Measurements from ENCODE around the gene PRSS16. TPM values are rescaled to one million over a fixed set of nuclear protein-coding genes. Genes with fewer than 3 reads are reported as not detected.
"Not testable (repeated sequence)": the region's sequence is repeated elsewhere in the genome, so short reads cannot be mapped to it uniquely, and the experiment has no call there.

Gene PRSS16
- total RNA-seq, 2 donors from 2014 or later, result 11.9 to 15.2 TPM

DNA sequence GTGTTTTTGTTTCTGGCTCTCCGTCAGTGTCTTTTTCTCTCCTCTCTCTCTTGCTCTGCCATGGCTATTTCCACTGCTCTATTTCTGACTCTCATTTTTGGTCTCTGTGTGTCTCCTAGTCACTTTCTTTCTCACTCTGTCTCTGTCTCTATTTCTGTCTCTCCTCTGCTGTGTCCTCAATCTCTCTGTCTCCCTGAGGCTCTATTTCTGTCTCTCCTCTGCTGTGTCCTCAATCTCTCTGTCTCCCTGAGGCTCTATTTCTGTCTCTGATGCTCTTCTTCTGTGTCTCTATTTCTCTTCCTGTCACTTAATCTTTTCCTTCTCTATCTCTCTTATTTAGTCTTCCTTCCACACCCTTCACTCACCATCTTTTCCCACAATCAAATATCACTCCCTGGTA is 8.4 kb downstream of the PRSS16 start:
- 91% methylated on average over 1 of the region's 1 CpG for WGBS
- H3K27me3 ChIP-seq (replicated peaks; ENCODE audit: insufficient read depth), result no peaks in the 10 kb centered on the region
- intact Hi-C loops (cut with DNase I), result no loop called here

DNA sequence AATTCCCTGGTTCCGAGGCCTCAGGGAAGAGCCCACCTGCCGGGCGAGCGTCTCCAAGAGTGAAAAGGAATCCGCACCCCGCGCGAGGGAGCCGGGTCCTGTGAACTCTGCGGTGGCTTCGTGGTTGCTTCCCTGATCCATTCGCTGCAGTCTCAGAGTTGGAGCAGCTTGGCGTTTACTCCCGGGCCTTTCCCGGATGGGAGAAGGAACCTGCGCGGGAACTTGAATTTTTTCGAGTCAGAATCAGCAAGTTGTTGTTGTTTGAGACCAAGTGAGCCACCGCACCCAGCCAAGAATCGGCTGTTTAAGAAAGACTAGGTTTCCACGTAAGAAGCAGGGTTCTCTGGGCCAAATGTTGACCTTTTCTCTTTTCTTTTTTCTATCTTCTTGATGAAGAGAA is 12.9 kb downstream of the PRSS16 start:
- Histone ChIP-seq H3K27me3 (replicated peaks; ENCODE audit: insufficient read depth) (no peaks in the 10 kb centered on the region), H3K4me3 (no peak overlapping the region), H3K9me3 (no peaks in the 10 kb centered on the region), H3K27ac (no peak overlapping the region), H3K36me3 (no peaks in the 10 kb centered on the region), H3K4me1 (replicated peaks) (no peaks in the 10 kb centered on the region)
- TF ChIP-seq, protein P1, sequence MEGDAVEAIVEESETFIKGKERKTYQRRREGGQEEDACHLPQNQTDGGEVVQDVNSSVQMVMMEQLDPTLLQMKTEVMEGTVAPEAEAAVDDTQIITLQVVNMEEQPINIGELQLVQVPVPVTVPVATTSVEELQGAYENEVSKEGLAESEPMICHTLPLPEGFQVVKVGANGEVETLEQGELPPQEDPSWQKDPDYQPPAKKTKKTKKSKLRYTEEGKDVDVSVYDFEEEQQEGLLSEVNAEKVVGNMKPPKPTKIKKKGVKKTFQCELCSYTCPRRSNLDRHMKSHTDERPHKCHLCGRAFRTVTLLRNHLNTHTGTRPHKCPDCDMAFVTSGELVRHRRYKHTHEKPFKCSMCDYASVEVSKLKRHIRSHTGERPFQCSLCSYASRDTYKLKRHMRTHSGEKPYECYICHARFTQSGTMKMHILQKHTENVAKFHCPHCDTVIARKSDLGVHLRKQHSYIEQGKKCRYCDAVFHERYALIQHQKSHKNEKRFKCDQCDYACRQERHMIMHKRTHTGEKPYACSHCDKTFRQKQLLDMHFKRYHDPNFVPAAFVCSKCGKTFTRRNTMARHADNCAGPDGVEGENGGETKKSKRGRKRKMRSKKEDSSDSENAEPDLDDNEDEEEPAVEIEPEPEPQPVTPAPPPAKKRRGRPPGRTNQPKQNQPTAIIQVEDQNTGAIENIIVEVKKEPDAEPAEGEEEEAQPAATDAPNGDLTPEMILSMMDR (IDR thresholded peaks at IDR 0.05), result no peak
- TF ChIP-seq POLR2AphosphoS5 (IDR thresholded peaks at IDR 0.05) (no peak), POLR2A (IDR thresholded peaks at IDR 0.05) (no peak)
- 20% methylated on average over 21 of the region's 21 CpGs for WGBS
- intact Hi-C loops (cut with DNase I), result no loop called here
- DNase-seq (ENCODE audit: low spot score), result no peak

More for the DNA sequence above, 8.4 kb downstream of the PRSS16 start:
- no peak overlapping the region for H3K4me3 ChIP-seq
- H3K36me3 ChIP-seq, result no peaks in the 10 kb centered on the region
- no peaks in the 10 kb centered on the region for H3K9me3 ChIP-seq
- no peak for TF ChIP-seq POLR2A (IDR thresholded peaks at IDR 0.05)
- TF ChIP-seq, protein P1 (IDR thresholded peaks at IDR 0.05), result no peak
- no peak overlapping the region for H3K27ac ChIP-seq
- no peaks in the 10 kb centered on the region for H3K4me1 ChIP-seq (replicated peaks)
- DNase-seq (ENCODE audit: low spot score), result no peak

DNA sequence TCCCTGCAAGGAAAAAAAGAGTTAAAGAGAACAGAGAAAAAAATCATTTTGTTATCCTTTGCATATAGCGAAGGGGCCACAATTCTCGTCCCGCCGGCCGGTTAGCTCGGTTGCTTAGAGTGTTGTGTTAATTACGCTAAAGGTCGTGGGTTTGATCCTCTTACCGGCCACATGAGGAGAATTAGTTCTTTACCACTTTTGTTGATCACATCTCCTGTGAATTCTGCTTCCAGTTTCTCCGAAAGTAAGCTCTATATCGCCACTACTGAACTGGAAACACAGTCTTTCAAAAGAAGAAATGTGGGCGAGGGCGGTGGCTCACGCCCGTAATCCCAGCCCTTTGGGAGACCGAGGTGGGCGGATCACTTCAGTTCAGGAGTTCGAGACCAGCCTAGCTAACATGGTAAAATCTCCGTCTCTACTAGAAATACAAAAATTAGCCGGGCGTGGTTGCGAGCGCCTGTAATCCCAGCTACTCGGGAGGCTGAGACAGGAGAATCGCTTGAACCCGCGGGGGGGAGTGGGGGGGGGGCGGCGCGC is 13.4 kb downstream of the PRSS16 start:
- no peak for DNase-seq (ENCODE audit: low spot score)
- Histone ChIP-seq H3K4me3 (no peak overlapping the region), H3K9me3 (no peaks in the 10 kb centered on the region), H3K27ac (no peak overlapping the region), H3K27me3 (replicated peaks; ENCODE audit: insufficient read depth) (no peaks in the 10 kb centered on the region), H3K4me1 (replicated peaks) (no peaks in the 10 kb centered on the region), H3K36me3 (no peaks in the 10 kb centered on the region)
- intact Hi-C loops (cut with DNase I), result no loop called here
- WGBS, result 12% methylated on average over 30 of the region's 30 CpGs
- TF ChIP-seq, protein P1 (IDR thresholded peaks at IDR 0.05), result no peak

DNA sequence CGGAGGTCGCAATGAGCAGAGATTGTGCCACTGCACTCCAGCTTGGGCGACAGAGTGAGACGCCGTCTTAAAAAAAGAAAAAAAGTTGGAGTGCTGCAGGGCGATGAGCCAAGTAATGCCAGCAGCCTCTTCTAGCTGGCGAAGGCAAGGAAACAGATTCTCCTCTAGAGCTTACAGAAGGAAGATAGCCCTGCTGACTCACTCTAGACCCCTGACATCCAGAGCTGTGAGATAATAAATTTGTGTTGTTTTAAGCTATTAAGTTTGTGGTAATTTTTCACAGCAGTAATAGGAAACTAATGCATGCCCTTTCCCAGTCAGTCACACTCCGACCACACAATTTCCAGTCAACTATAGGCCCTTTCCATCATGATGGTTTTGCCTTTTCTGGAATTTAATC is 16.4 kb downstream of the PRSS16 start:
- Histone ChIP-seq H3K27ac (no peak overlapping the region), H3K4me3 (no peak overlapping the region), H3K27me3 (replicated peaks; ENCODE audit: insufficient read depth) (peaks cover 3% of the 10 kb centered on the region), H3K9me3 (no peaks in the 10 kb centered on the region), H3K4me1 (replicated peaks) (no peaks in the 10 kb centered on the region), H3K36me3 (no peaks in the 10 kb centered on the region)
- no peak for DNase-seq (ENCODE audit: low spot score)
- WGBS, result 69% methylated on average over 8 of the region's 8 CpGs
- intact Hi-C loops (cut with DNase I), result no loop called here
- no peak for TF ChIP-seq POLR2A (IDR thresholded peaks at IDR 0.05)
- TF ChIP-seq, protein P1 (IDR thresholded peaks at IDR 0.05), result no peak
- TF ChIP-seq POLR2AphosphoS5 (IDR thresholded peaks at IDR 0.05), result no peak

DNA sequence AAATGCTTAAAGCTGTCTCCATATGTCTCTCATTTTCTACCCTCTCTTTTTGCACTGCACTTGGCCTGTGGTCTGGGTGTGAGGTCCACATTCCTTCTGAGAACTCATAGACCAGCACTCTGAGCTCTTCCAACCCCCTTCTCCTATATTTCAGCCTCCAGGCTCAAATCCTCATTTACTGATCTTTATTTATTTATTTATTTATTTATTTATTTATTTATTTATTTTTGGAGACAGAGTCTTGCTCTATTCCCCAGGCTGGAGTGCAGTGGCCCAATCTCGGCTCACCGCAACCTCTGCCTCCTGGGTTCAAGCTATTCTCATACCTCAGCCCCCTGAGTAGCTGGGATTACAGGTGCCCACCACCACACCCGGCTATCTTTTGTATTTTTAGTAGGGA is 19.5 kb downstream of the PRSS16 start:
- intact Hi-C loops (cut with DNase I); DNase-seq (ENCODE audit: low spot score); H3K27ac ChIP-seq; H3K9me3 ChIP-seq; H3K4me1 ChIP-seq (replicated peaks); H3K4me3 ChIP-seq; H3K36me3 ChIP-seq; H3K27me3 ChIP-seq (replicated peaks; ENCODE audit: insufficient read depth): not testable (repeated sequence)
- 93% methylated on average over 3 of the region's 3 CpGs for WGBS

All from prostate gland (tissue), 2 donors.